AG04449 (cell line): ENCODE data around the gene FBRS.
A peak's percentile ranks its signal among the peaks of the same experiment; 100 is the strongest.

Experiments used
- CTCF ChIA-PET: fragments of 350-600 bp; formaldehyde crosslinking; extraction: SDS; loops from one replicate; lab custom pipeline; 2021; ENCODE audit warnings: antibody characterized with exemption; lab: Yijun Ruan, JAX
- POLR2A ChIA-PET: fragments of 400-600, 350-600 bp; formaldehyde crosslinking; extraction: SDS; loops from one replicate; lab custom pipeline; 2020; ENCODE audit warnings: antibody characterized with exemption, inconsistent platforms; lab: Yijun Ruan, JAX
- DNase-seq: peaks from one replicate; pipeline ENCODE4 v3.0.0-alpha.2; 2010; ENCODE audit warnings: low read depth, low spot score
- H3K4me3 ChIP-seq: 2 replicates; pipeline ENCODE4 v1.5.1; 2011; ENCODE audit warnings: low read depth, mild to moderate bottlenecking, control low read depth, low read length
- TF ChIP-seq, protein P1 (sequence below): IDR thresholded peaks from one replicate; pipeline ENCODE4 v1.5.1; 2011; ENCODE audit warnings: mild to moderate bottlenecking, moderate library complexity, low read length, control low read depth, inconsistent platforms; ENCODE audit not compliant: insufficient read depth; ENCODE audit errors: missing control alignments

Gene FBRS

GRCh38 chr16:30641378-30641982 is 16.8 kb upstream of the FBRS start:
- TF ChIP-seq, protein P1, sequence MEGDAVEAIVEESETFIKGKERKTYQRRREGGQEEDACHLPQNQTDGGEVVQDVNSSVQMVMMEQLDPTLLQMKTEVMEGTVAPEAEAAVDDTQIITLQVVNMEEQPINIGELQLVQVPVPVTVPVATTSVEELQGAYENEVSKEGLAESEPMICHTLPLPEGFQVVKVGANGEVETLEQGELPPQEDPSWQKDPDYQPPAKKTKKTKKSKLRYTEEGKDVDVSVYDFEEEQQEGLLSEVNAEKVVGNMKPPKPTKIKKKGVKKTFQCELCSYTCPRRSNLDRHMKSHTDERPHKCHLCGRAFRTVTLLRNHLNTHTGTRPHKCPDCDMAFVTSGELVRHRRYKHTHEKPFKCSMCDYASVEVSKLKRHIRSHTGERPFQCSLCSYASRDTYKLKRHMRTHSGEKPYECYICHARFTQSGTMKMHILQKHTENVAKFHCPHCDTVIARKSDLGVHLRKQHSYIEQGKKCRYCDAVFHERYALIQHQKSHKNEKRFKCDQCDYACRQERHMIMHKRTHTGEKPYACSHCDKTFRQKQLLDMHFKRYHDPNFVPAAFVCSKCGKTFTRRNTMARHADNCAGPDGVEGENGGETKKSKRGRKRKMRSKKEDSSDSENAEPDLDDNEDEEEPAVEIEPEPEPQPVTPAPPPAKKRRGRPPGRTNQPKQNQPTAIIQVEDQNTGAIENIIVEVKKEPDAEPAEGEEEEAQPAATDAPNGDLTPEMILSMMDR: no peak
- POLR2A ChIA-PET: no interaction called here
- H3K4me3 ChIP-seq: no peak overlapping the region
- no peak for DNase-seq
- CTCF ChIA-PET: interaction anchor here (0.9 to 2.5 kb wide), 5 partner anchors 9 to 212 kb away, joined by 3 to 6 read pairs (median 4); partner anchors contain the start of genes DCTPP1 and PRR14

DNA sequence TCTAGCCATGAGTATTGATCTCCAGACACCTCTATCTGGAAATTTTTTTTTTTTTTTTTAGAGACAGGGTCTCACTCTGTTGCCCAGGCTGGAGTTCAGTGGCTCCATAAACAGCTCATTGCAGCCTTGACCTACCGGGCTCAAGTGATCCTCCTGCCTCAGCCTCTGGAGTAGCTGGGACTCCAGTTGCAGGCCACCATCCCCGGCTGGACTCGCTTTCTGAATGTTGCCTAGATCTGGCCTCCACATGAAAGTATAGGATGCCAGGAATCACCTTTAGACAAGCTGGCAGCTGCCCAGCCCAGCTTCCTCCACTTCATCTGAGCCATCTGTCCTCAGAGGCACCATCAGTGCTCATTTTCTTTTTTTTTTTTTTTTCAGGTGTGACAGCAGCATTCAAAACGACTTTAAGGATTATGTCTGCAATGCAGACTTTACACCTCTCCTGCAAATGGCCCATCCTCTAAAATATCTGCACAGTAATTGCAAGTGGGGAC is 13.8 kb upstream of the FBRS start:
- POLR2A ChIA-PET: no interaction called here
- no peak for DNase-seq
- CTCF ChIA-PET: interaction anchor here (0.7 to 1.4 kb wide), 4 partner anchors 15 to 52 kb away, joined by 3 to 6 read pairs (median 4); no protein-coding TSS in a partner anchor
- H3K4me3 ChIP-seq: no peak overlapping the region
- TF ChIP-seq, protein P1: no peak

- no peak overlapping the region for H3K4me3 ChIP-seq
- TF ChIP-seq, protein P1: no peak
- CTCF ChIA-PET: interaction anchor here (1.0 to 2.4 kb wide), 3 partner anchors 8 to 17 kb away, joined by 3 to 8 read pairs (median 4); no protein-coding TSS in a partner anchor
- DNase-seq: no peak
- POLR2A ChIA-PET: interaction anchor here (1.1 kb wide), 1 partner anchor 13 kb away, joined by 3 read pairs; the partner anchor contains the start of gene FBRS
These were observed 12.5 kb upstream of the FBRS start for GRCh38 chr16:30645727-30646126.

DNA sequence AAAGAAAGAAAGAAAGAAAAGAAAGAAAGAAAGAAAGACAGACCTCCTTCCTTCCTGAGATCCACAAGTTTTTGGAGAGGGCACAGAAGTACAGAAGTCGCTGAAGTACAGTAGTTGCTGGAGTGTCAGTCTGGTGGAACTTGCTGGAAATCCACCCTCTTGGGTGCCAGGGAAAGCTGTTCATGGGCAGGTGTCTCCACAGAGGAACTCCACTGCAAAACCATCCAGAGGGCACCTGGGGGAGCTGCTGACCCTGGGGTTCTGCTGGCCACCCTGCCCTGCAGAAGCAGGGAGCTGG is 11.0 kb upstream of the FBRS start:
- CTCF ChIA-PET: interaction anchor here (1.0 to 2.4 kb wide), 2 partner anchors 9 to 237 kb away, joined by 3 to 8 read pairs; no protein-coding TSS in a partner anchor
- TF ChIP-seq, protein P1: no peak
- POLR2A ChIA-PET: no interaction called here
- H3K4me3 ChIP-seq: no peak overlapping the region
- DNase-seq: no peak

DNA sequence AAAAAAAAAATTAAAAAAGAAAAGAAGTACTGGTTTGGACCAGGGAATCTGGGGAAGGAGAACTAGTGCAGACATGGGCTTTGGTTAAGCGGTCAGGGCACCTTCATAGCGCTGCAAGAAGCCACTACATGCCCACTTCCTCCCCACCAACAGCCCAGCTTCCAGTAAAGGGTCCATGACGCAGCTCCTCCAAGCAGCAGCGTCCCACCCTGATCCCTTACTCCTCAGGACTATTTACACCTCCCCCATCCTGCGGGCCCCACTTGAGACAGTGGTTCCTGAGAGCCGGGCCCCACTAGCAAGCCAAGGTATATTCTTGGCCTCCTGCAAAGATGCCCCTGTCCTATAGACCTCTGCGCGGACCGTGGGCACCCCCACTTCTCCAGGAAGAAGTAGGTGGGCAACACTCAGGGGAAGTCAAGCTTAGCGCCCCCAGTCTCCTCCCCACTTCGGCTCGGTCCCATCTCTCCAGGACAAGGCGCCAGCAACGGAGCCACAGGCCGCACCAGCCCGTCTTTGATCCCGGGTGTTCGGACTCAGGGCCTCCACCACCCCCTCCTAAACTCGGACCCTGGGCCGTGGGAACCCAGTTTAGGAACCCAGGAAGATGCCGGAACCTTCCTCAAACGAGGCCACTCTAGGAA is 8.4 kb upstream of the FBRS start:
- TF ChIP-seq, protein P1: no peak
- no peak for DNase-seq
- H3K4me3 ChIP-seq: peak overlapping the region; percentile 50
- ChIA-PET CTCF (interaction anchor here (1.1 to 2.1 kb wide), 8 partner anchors 8 to 213 kb away, joined by 3 to 12 read pairs (median 6); partner anchors contain the start of gene ZNF689), POLR2A (interaction anchor here (0.6 to 2.0 kb wide), 4 partner anchors 10 to 78 kb away, joined by 3 to 14 read pairs (median 4); partner anchors contain the start of genes ZNF688 and ZNF785)
